ENCODE measurements around the gene DGAT2L6.

Gene DGAT2L6, protein sequence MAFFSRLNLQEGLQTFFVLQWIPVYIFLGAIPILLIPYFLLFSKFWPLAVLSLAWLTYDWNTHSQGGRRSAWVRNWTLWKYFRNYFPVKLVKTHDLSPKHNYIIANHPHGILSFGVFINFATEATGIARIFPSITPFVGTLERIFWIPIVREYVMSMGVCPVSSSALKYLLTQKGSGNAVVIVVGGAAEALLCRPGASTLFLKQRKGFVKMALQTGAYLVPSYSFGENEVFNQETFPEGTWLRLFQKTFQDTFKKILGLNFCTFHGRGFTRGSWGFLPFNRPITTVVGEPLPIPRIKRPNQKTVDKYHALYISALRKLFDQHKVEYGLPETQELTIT

DNA sequence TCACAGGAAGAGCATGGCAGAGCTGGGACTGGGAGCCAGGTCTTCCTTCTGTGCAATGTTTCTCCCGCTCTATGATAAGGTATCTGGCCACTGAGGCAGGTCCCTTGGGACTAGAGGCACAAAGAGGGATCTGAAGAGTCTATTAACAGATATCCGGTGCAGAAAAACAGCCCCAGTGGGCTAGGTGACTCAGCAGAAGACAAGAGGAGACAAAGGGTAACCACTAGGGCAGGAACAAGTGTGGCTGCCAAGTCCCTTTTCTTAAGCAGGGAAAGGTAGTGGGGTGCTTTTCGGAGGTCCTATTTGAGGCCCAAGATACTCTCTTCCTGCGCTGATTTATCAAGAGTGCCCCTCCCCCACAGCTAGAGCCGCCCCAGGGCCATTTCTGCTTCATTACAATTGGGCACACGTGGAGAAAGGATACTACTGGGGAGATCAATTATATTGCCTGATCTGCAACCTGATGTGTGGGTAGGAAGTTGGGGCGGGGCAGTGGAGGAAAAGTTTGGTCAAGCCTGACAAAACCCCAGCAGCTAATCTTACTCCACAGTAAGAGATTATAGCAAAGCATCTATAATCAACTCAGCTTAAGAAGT is at the start of gene DGAT2L6:
TSS of gene DGAT2L6 (plus strand) at position 546 of the 596 bp plus-strand sequence. CDS start 100 bp downstream, outside the sequence.
- DNase-seq (ENCODE audit: low read depth, low spot score), result no peak

DNA sequence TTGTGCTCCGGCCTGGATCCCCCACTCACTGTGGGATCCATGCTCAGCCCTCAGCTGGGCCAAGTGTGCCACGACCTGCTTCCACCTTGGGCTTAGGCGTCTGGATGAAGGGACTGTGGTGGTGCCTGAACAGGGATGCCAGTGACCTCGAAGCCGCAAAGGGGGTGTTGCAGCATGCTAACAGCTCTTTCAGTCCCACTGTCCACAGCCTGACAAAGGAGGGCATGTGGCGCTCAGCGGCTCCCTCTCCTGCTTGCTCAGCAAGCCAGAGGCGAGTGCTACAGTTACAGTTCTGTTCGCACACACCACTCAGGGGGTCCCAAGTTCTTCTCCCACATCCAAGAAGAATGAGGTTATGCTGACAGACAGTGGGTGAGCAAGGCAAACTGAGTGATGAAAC is 49.2 kb upstream of the DGAT2L6 start:
- no peak for DNase-seq (ENCODE audit: low read depth, low spot score)

DNA sequence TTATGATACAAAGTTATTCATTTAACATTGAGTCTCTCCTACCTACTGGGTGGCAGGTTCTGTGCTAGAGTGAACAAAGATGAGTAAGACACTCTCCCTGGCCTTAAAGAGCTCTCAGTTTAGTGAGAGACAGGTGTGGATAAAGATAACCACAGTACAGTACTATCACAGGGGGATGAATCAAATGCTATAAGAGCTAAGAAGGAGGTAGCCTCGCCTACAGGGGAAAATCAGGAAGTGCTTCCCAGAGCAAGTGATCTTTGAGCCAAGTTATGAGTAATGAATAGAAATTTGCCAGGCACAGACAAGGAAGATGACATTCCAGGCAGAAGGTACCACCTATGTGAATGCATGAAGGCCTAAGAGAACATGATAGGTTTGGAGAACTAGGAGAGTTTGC is 47.5 kb upstream of the DGAT2L6 start:
- DNase-seq (ENCODE audit: low read depth, low spot score), result no peak

DNA sequence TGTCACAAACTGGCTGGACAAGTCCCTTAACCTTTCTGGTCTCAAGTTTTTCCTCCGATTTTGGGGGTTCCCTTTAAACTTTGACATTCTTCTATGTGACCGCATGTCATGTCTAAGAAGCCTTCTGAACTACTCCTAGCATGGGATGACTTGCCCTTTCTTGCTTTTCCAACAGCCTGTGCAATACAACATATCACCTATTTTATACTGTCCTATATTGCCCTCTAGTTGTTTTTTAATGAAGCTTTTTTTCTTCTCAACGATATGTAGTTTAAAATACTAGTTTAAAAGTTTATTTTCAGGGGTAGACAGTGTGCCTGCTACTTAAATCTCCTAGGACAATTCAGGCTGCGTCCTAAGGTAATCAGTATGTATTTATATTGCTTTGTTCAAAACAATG is 45.1 kb upstream of the DGAT2L6 start:
- DNase-seq (ENCODE audit: low read depth, low spot score), result no peak

DNA sequence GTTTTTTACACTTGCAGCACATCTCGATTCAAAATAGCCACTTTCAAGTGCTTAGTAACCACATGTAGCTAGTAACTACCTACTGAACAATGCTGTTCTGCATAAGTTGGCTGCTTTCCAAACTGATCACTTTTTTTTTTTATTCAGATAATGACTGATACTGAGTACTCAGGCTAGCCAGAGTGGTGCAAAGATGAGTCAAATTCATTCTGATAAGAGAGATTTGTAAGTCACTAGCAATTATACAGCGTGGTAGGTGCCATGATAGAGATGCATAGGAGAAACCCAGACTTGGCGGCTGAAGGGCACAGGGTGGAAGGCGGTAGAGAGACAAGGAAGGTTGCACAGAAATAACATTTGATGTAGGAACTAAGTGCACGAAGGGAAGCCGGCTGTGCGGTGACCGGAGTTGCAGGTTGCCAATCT is 44.4 kb upstream of the DGAT2L6 start:
- DNase-seq (ENCODE audit: low read depth, low spot score), result no peak

DNA sequence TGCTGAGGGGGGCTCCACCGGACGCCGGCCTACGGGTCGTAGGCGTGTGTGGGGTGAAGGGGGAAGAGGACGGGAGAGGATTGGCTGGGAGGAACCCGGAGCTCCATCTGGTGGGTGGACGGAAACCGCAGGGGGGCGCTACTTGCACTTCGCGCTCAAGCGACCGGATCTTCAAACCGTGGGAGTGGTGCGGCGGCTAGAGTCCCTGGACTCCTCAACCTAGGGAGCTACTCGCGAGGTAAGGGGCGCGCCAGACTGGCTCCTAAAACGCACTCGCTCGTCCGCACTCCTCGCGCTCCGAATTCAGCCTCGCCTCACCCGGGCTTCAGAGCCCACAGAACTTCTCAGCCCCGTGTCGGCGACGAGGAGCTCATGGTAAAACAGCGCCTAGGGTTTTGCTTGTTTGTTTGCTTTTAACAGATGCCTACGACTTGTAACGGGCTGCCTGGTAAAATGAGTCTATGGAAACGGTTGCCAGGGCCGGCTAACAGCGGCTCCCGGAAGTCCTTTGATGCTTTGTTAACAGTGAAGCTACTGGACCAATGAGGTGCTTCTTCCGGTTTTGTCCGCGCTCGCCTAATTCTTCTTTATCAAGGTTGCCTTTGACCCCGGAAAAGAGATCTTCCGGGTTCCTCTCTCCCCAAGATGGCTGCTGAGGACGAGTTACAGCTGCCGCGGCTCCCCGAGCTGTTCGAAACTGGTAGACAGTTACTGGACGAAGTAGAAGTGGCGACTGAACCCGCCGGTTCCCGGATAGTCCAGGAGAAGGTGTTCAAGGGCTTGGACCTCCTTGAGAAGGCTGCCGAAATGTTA is 43.8 kb upstream of the DGAT2L6 start, which contains the start of gene IGBP1:
TSS of gene IGBP1 (plus strand) at position 145 of the 813 bp plus-strand sequence. CDS start at position 646, 501 bp downstream.
- peak; percentile 41 for DNase-seq (ENCODE audit: low read depth, low spot score)

DNA sequence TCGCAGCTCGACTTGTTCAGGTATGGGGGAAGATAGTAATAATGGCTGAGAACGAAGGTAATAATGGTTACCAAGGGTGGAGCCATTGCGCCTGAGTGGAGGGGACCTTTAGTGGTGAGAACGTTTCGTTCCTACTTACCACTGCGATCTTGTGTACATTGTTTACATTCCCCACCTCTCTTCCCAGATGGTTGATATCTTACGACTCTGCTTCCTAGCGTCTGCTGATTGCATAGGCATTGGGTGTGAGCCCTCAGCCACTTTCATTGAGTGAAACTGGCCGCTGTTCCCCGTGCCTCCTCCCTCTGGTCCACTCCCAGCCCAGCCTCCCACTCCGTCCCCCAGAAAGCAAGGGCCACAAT is 43.2 kb upstream of the DGAT2L6 start:
- DNase-seq (ENCODE audit: low read depth, low spot score), result no peak

DNA sequence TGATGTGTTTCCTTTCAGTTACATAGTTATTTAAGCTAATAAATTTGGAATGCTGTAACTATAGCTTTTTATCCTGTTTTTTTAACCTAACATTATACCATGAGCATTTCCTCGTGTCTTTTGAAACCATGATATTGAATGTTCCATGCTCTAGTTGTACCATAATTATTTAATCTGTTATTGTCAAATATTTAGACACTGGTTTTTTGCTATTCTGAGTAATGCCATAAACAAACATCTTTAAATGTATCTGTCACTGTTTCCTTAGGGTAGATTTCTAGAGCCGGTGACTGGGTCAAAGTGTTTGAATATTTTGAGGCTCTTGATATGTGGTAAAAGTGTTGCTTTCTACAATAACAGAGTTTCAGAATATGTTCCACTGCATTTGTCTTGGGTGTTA is 38.7 kb upstream of the DGAT2L6 start:
- no peak for DNase-seq (ENCODE audit: low read depth, low spot score)

DNA sequence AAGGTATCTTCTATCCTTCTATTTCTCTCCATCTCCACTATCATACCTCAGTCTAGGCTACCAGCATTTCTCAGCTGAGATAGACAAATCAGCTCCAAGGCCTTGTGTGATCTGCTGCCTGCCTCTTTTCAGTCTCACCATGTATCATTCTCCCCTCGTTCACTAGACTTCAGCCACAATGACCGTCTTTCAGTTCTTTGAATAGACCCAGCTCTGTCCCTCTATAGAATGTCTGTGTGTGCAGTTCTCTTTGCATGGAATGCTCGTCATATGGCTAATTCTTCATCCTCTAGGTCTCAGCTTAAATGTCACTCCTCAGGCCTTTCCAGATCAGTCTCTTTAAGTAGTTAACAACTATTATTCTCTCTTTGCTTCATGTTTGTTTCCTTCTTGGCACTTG is 37.5 kb upstream of the DGAT2L6 start:
- no peak for DNase-seq (ENCODE audit: low read depth, low spot score)

DNA sequence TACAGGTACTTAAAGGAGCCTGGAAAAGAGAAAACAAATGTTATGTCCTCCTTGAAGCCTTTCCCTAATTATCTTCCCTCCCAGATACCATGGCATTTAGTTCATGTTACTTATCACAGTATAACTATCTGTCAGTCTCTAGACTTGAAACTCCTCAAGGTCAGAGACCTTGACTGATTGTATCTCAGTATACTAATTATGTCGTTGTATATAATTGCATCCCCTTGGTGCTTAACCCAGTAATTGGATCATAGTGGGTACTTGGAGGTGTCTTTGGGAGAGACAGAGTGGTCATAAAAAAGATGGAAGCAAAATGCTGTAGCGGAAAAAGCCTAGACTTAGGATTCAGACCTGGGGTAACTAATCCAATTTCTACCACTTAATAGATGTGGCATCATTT is 35.9 kb upstream of the DGAT2L6 start:
- DNase-seq (ENCODE audit: low read depth, low spot score), result no peak

DNA sequence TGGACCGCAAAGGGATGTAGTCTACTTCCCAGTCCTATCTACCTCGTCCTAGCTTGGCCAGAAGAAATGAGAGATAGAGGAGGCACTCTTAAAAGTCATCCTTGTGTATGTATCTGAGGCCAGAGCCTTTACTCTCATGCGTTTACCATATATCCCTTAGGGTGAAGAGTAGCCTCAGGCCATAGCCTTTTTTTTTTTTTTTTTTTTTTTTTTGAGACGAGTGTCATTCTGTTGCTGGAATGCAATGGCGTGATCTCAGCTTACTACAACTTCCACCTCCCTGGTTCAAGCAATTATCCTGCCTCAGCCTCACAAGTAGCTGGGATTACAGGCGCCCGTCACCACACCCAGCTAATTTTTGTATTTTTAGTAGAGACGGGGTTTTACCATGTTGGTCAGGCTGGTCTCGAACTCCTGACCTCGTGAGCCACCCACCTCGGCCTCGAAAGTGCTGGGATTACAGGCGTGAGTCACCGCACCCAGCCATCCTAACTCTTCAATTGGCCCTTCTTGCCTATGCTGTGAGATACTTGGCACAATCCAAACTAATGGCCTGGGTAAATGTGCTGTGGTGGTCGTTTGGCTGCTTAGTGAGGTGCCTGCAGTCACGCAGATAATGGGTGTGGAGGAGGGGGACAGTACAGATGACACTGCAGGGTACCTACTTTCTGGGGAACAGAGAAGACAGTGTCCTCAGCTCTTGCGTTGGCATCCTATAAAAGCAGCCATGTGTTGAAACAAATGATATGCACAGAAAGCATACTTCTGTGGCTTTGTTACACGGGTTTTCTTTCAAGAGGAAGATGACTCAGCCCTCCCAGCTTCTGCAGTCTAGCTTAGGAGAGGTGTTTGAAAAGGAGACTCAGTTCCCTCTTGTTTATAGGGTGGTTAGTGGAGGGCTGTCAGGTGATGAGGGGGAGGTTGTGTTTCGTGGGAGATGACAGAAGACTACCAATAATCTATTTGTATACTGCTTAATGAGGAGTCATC is 10.4 kb upstream of the DGAT2L6 start:
- DNase-seq (ENCODE audit: low read depth, low spot score), result peak; percentile 4

DNA sequence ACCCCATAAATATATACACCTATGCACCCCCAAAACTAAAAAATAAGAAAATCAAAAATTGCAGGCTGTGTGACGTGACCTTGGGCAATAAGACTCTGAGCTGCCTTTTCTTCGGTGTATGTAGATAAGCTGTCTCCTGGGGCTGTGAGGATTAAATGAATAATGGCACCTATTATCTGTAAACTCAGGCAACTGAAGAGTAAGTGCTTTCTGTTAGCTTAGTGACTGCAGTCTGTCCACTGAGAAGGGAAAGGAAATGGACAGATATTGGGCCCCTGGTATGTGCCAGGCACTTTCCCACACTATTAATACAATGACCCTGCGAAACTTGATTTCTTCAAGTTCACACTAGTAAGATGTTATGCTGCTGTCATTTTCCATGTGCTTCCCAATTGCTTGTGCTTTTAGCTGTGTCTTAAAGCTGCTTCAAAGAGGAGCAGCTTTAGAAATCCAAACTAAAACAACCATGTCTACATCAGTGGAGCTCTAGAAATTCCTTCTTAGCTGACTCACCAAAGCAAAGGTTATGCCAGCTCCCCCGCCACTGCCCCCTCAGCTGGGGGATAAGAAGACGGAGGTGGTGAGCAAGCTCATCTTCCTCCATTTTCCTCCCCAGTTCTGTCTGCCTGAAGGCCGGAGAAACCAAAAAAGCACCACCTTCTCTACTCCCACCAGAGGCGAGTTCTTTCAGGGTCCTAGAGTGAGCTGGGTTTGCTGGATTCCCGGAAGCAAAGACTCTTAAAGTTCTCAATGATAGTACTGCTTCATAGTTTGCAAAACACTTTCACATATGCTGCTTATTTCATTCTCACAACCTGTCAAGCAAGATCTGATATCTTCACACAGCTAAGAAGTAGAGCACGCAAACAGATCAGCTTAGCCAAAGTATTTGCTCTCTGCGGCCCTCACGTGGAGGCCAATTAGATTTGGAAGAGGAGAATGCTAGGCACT is 8.8 kb upstream of the DGAT2L6 start:
- peak; percentile 10 for DNase-seq (ENCODE audit: low read depth, low spot score)

DNA sequence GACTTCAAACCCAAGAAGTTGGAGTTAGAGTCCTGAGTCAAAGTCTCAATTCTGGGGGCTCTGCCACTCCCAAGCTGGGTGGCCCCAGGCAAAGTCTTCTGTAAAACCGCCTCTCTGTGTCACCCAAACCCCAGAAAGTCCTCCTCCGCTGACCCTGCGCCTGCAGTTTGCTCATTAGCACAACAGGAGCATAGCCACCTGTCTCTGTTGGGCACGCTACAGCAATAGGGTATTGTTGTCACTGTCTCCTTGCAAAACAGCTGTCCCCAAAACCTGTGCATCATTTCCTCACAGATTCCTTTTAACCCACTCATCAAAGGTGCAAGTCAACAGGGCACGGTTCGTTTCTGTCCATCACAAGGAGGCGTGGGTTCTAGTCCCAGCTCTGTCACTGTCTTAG is 8.0 kb upstream of the DGAT2L6 start:
- DNase-seq (ENCODE audit: low read depth, low spot score), result no peak

DNA sequence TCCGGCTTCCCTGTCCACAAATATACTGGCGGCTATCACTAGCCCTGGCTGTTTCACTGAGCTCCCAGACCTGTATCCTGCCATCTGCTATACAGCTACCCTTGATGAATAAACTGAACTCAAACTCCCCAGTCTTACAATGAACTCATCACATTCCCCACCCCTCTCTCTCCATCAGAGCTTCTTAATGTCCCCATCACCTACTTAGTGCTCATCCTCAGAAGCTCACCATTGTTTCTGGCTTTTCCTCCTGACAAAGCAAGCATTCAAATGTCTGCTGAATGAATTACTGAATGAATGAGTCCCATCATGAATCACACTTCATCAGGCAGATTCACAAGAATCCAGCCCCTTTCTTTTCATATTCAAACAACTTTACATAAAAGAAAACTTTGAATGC is 5.7 kb upstream of the DGAT2L6 start:
- no peak for DNase-seq (ENCODE audit: low read depth, low spot score)

DNA sequence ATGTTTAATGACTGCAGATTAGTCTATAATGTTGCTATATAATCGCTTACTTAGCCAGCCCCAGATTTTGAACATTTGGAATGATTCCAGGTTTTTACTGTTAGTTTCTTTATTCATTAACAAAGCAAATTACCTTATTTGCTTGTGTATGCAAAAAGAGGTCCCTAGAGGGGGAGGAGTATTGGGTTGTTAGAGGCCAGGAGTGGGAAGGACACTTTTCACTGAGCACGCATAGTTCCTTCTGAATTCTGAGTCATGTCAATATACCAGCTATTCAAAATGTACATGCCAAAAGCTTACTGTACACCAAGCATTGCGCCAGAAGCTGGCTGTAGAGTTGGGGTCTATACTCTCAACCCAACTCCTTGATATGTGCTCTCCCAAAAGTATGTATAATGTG is 5.1 kb upstream of the DGAT2L6 start:
- no peak for DNase-seq (ENCODE audit: low read depth, low spot score)

DNA sequence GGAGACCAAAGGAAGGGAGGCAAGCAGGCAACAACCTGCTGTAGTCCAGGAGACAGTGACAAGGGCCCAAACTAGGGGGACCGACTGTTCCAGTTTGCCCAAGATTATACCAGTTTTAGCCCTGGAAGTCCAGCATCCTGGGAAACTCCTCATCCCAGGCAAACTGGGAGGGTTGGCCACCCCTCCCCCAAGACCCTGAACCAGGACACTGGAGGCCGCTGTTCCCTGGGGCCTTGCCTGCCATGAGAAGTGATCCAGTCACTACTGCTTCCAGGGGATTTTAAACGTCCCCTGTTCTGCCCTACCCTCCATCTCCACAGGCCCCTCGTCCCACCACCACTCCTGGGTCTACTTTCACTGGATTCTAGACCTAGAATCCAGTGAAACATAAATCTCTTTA is 4.3 kb upstream of the DGAT2L6 start:
- DNase-seq (ENCODE audit: low read depth, low spot score), result no peak

DNA sequence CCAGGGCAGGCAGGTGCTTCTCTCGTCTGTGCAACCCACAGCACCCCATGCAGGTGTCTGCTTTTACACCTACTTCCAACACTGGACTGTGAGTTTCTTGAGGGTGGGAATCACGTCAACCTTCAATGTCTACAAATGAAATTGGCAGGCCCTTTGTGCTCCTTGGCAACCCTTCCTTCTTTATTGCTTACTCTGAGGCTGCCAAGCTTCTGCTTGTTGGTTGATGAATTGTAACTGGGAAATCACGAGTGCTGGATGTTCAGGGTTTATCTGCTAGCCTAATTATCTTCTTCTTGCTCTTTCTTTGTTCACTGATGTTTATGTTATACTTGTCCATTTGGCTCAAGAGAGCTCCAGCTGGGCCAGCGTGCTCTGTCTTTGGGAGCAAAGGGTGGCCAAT is 2.5 kb upstream of the DGAT2L6 start:
- DNase-seq (ENCODE audit: low read depth, low spot score), result no peak

DNA sequence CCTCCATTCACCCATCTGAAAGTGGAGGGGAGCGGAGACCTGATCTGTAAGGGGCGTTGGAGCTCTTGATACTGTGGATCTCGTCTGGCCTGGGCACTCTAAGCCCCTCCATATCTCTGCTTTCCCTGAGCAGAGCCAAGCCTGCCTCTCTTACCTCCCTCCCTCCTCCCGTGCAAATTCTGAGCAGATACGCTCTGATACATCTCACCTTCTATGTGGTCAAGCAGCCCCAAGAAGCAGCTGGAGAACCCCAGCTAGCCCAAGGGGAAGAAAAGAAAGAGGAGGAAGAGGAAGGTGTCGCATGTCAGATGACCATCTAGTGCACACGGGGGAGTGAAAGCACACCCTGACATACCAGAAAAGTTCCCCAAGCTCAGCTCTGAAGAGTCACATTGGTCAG is 1.9 kb upstream of the DGAT2L6 start:
- no peak for DNase-seq (ENCODE audit: low read depth, low spot score)

DNA sequence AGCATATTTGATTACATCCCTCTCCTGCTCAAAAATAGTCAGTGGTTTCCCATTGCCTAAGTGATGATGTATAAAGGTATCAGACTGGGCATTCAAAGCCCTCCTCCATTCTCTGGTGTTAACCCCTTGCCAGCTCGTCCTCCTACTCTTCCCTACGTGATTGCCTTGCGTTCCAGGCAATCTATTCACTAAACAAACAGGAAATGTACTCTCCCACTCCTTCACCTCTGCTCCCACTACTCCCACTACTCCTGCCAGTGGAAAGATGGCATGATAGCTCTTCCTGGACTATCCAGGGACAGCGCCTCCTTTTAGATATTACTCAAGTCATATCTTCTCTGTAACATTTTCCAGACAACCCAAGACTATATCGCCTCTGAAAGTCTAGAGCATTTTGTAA is 5.8 kb downstream of the DGAT2L6 start:
- DNase-seq (ENCODE audit: low read depth, low spot score), result no peak

DNA sequence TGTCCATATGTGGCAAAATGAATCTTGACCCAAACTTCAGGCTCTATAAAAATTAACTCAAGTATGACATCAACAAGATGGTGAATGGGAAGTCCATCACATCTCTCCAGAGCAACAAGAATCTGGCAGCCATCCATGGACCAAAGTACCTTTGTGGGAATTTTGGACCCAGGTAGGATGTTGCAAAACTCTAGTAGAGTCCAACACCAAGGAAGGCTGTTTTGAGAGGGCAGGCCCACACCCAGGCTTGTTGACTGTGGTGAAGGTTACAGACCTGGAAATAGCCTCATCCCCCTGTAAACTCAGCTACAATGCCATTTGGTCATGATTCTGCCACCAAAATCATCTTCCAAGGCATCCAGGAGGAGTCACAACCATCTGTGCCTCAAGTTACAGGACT is 12.9 kb downstream of the DGAT2L6 start:
- no peak for DNase-seq (ENCODE audit: low read depth, low spot score)
